ENCODE data around the gene FBN1. TPM values are rescaled to one million over a fixed set of nuclear protein-coding genes. Genes with fewer than 3 reads are reported as not detected.
A peak's percentile ranks its signal among the peaks of the same experiment; 100 is the strongest.

Gene FBN1
- total and polyA plus RNA-seq, 10 of the 15 experiments (the other 5 are each of a cell fraction or from before 2014, with no cell fraction given) = 2.2 to 15.3 (median 7.0) TPM

DNA sequence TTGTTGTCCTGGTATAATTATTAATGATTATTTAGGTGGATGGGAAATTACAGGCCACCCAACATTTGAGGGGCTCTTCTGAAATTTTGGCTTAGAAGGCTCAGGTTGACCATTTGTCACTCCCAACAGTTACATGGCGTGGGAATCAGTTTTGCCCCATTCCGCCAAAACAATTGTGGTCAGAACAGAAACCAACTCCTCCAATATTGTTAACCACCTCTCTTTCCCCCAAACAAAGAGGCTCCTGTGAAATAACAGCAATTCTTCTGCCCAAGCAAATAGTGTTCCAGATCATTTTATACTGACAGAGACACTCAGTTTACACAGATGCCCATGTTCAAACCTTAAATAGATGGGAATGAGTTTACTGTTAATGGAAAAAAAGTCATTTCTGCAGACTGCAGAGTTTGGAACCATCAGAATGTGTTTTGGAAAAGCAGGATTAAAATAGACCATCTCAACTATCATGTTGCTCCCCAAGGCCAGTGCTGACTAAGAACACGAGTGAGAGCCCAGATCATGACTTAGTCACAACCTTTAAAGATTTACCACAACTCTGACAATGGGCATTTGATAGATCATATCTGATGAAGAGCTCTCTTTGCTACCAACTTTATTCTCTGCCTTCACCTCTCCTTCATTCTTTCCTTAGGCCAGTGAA is 212.2 kb downstream of the FBN1 start:
- intact Hi-C loops (cut with micrococcal nuclease; ENCODE audit: unreplicated experiment) (no loop called here), in situ Hi-C loops (cut with MboI) (no loop called here)
- POLR2A ChIA-PET = no interaction called here
- CTCF ChIA-PET = no interaction called here
- Histone ChIP-seq H3K9ac (ENCODE audit: control insufficient read depth, insufficient read depth, low read length) (no peak overlapping the region), H3K4me3 (no peak overlapping the region), H3K79me2 (ENCODE audit: control insufficient read depth, insufficient read depth, low read length) (no peaks in the 10 kb centered on the region), H3K36me3 (ENCODE audit: control insufficient read depth in 2 of 2, insufficient read depth in 2 of 2, low read length in 1 of 2) (no peaks in the 10 kb centered on the region; a peak in 1 of 4 replicates), H3K4me2 (ENCODE audit: control insufficient read depth, insufficient read depth) (0 out of 2 replicates have a peak overlapping the region, but pooled peaks have one; percentile 1), H3K4me1 (ENCODE audit: control insufficient read depth, insufficient read depth, low read length) (no peaks in the 10 kb centered on the region; the same call in 1 of the 2 replicates), H2AFZ (ENCODE audit: control insufficient read depth, low read depth, low read length) (no peak overlapping the region), H3K9me3 (replicated peaks; ENCODE audit: control insufficient read depth, insufficient read depth, low read length) (no peaks in the 10 kb centered on the region), H3K27me3 (replicated peaks in 1 of 2; ENCODE audit: control insufficient read depth in 2 of 2, insufficient read depth in 2 of 2, low read length in 1 of 2) (no peaks in the 10 kb centered on the region), H4K20me1 (ENCODE audit: control insufficient read depth, insufficient read depth) (no peaks in the 10 kb centered on the region), H3K27ac (ENCODE audit: control insufficient read depth, insufficient read depth) (no peak overlapping the region)
- SMC1A ChIA-PET (ENCODE audit: uncharacterized antibody, unreplicated experiment) = no interaction called here
- FAIRE-seq = no peak
- DNase-seq (ENCODE audit: low read depth, low spot score) = peak; percentile 32
- BruUV-seq (replicated peaks) = no TSS peak
- RAD21 ChIA-PET (ENCODE audit: unreplicated experiment) = no interaction called here
- 68% methylated on average over 3 of the region's 3 CpGs for WGBS (ENCODE audit: insufficient coverage, insufficient replicate concordance, low lambda C conversion rate, missing lambda C conversion rate)
- peak; percentile 93 for ATAC-seq
- no peak for TF ChIP-seq SMARCA5 (IDR thresholded peaks at IDR 0.05)
- no peak for TF ChIP-seq REST (IDR thresholded peaks at IDR 0.05; ENCODE audit: low read depth, low read length)
- no peak for TF ChIP-seq ZBTB33 (IDR thresholded peaks at IDR 0.05)
- TF ChIP-seq BCL3 (IDR thresholded peaks at IDR 0.05; ENCODE audit: borderline replicate concordance, insufficient read depth, low read depth, low read length, poor library complexity, severe bottlenecking) = no peak
- peak; percentile 42; the same call in 1 of the 2 replicates for TF ChIP-seq NFIC (IDR thresholded peaks at IDR 0.05; ENCODE audit: low read depth, low read length)
- no peak for TF ChIP-seq USF1 (IDR thresholded peaks at IDR 0.05; ENCODE audit: borderline replicate concordance, extremely low read length, insufficient read depth, low read depth, low read length)
- peak; percentile 68; the same call in 1 of the 2 replicates for TF ChIP-seq BCL11A (IDR thresholded peaks at IDR 0.05; ENCODE audit: low read depth, low read length)
- no peak for TF ChIP-seq CHD4 (IDR thresholded peaks at IDR 0.05)
- TF ChIP-seq, protein P1, sequence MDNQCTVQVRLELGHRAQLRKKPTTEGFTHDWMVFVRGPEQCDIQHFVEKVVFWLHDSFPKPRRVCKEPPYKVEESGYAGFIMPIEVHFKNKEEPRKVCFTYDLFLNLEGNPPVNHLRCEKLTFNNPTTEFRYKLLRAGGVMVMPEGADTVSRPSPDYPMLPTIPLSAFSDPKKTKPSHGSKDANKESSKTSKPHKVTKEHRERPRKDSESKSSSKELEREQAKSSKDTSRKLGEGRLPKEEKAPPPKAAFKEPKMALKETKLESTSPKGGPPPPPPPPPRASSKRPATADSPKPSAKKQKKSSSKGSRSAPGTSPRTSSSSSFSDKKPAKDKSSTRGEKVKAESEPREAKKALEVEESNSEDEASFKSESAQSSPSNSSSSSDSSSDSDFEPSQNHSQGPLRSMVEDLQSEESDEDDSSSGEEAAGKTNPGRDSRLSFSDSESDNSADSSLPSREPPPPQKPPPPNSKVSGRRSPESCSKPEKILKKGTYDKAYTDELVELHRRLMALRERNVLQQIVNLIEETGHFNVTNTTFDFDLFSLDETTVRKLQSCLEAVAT (IDR thresholded peaks at IDR 0.05) = peak; percentile 19; the same call in 1 of the 2 replicates
